RWPE2 (cell line): ENCODE results near the gene ZC3H18.

Experiments
- ATAC-seq: fragments of 200-7000 bp; cut with Tn5 transposase; 3 replicates; pipeline ENCODE4 v1.9.1; 2021; ENCODE audit warnings: low read depth
- DNase-seq: peaks from one replicate; pipeline ENCODE4 v3.0.0-alpha.2; 2020; ENCODE audit warnings: low spot score
- H3K27ac ChIP-seq: fragments of 450-650 bp; 2 replicates; pipeline ENCODE4 v1.5.1; 2017; ENCODE audit warnings: mild to moderate bottlenecking; ENCODE audit not compliant: poor library complexity, severe bottlenecking
- H3K27me3 ChIP-seq: fragments of 250-450 bp; sonication (Bioruptor Pico); 2 replicates; pipeline ENCODE4 v1.5.1; 2021; ENCODE audit warnings: mild to moderate bottlenecking, moderate library complexity; ENCODE audit not compliant: insufficient read depth, poor library complexity, severe bottlenecking
- H3K36me3 ChIP-seq: fragments of 250-450 bp; sonication (Bioruptor Pico); 2 replicates; pipeline ENCODE4 v1.5.1; 2020; ENCODE audit warnings: low read depth, mild to moderate bottlenecking, moderate library complexity
- H3K4me1 ChIP-seq: fragments of 250-450 bp; sonication (Bioruptor Pico); 2 replicates; pipeline ENCODE4 v1.5.1; 2021; ENCODE audit warnings: mild to moderate bottlenecking, moderate library complexity; ENCODE audit not compliant: insufficient read depth, poor library complexity, severe bottlenecking
- H3K4me3 ChIP-seq: fragments of 250-450 bp; sonication (Bioruptor Pico); 2 replicates; pipeline ENCODE4 v1.5.1; 2021; ENCODE audit warnings: mild to moderate bottlenecking, moderate library complexity; ENCODE audit not compliant: severe bottlenecking
- H3K9me3 ChIP-seq: fragments of 250-450 bp; sonication (Bioruptor Pico); 2 replicates; pipeline ENCODE4 v1.5.1; 2021; ENCODE audit warnings: mild to moderate bottlenecking, moderate library complexity; ENCODE audit not compliant: severe bottlenecking
- CTCF ChIP-seq: fragments of 450-650 bp; IDR thresholded peaks from one replicate; pipeline ENCODE4 v1.5.1; 2017; ENCODE audit warnings: mild to moderate bottlenecking, moderate library complexity; ENCODE audit not compliant: poor library complexity, severe bottlenecking

The ZC3H18 gene

GRCh38 chr16:88569985-88570690, at the start of gene ZC3H18:
Gene ZC3H18, plus strand, starts transcription at chr16:88570403. Its CDS starts 6,721 bp downstream, at chr16:88577124.
- Histone ChIP-seq H3K27me3 (no peaks in the 10 kb centered on the region), H3K4me3 (peak within 1 kb of the TSS; percentile 94), H3K9me3 (no peaks in the 10 kb centered on the region), H3K27ac (peak within 1 kb of the TSS; percentile 36), H3K4me1 (peaks cover 9% of the 10 kb centered on the region), H3K36me3 (peaks cover 29% of the 10 kb centered on the region)
- TF ChIP-seq CTCF: no peak
- ATAC-seq (peak; percentile 81), DNase-seq (peak; percentile 95)

- ATAC-seq: peak; percentile 1; the same call in 1 of the 3 replicates
- TF ChIP-seq CTCF: no peak
Measured at GRCh38 chr16:88521674-88522073, 48.5 kb upstream of the ZC3H18 start.

DNA sequence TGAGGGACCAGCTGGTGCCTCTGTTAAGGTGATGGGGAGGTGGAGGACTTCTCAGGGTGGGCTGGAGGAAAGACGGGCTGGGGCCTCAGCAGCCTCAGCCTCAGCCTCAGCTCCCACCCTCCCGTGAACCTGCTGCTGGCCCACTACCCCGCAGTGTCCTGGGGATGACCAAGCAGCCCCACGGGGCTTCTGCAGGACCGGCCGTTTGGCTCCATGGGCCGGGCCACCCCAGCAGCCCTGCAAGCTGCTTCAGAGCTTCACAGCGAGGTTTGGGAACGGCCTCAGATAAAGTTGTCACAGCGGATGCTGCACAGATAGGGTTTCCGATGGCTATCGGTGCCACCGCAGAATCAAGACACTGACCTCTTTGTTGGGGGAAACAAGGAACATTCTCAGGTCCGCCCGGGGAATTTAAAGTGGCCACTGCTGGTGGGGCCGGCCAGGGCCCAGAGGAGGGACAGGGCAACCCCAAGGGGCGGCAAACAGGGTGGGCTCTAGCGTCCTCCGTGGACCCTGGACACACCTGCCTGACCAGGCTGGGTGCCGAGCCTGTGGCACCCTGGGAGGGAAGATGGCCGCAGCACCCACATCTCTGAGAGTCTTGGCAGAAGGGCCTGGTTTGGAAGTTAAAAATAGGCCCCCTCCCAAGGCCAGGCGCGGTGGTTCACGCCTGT, 47.8 kb upstream of the ZC3H18 start:
- Histone ChIP-seq H3K4me3 (no peak overlapping the region), H3K27ac (no peak overlapping the region), H3K27me3 (no peaks in the 10 kb centered on the region), H3K4me1 (no peaks in the 10 kb centered on the region), H3K9me3 (no peaks in the 10 kb centered on the region), H3K36me3 (no peaks in the 10 kb centered on the region)
- ATAC-seq: no peak
- no peak for DNase-seq
- no peak for TF ChIP-seq CTCF

More at GRCh38 chr16:88521674-88522073, 48.5 kb upstream of the ZC3H18 start:
- no peaks in the 10 kb centered on the region for H3K27me3 ChIP-seq
- H3K27ac ChIP-seq: no peak overlapping the region
- no peaks in the 10 kb centered on the region for H3K9me3 ChIP-seq
- no peaks in the 10 kb centered on the region for H3K36me3 ChIP-seq
- H3K4me1 ChIP-seq: no peaks in the 10 kb centered on the region
- DNase-seq: no peak
- H3K4me3 ChIP-seq: no peak overlapping the region

- Histone ChIP-seq H3K36me3 (no peaks in the 10 kb centered on the region), H3K9me3 (no peaks in the 10 kb centered on the region), H3K27me3 (no peaks in the 10 kb centered on the region), H3K27ac (no peak overlapping the region), H3K4me3 (no peak overlapping the region), H3K4me1 (no peaks in the 10 kb centered on the region)
- ATAC-seq (no peak), DNase-seq (no peak)
- no peak for TF ChIP-seq CTCF
Measured at GRCh38 chr16:88523309-88524161, 46.7 kb upstream of the ZC3H18 start.
